Testis (tissue), 2 donors: Measurements from ENCODE around the gene TAF13.

Experiments used
- CTCF ChIP-seq, 3 experiments: fragments of 450-650 bp in 2 of 3; fragments of 200-600 bp in 1 of 3; sonication (generic) in 1 of 3; IDR thresholded peaks; one replicate each; pipeline ENCODE4 v1.5.1; 2016 to 2019; ENCODE audit warnings: antibody characterized with exemption in 3 of 3, mild to moderate bottlenecking in 2 of 3, moderate library complexity in 1 of 3
- POLR2A ChIP-seq: fragments of 450-650 bp; IDR thresholded peaks from one replicate; pipeline ENCODE4 v1.6.1; 2017; ENCODE audit warnings: antibody characterized with exemption, mild to moderate bottlenecking, moderate library complexity

GRCh38 chr1:109095631-109096030 is 19.8 kb upstream of the TAF13 start:
- TF ChIP-seq CTCF (IDR thresholded peaks at IDR 0.05) (no peak), POLR2A (no peak)
